NB4 (cell line): Measurements from ENCODE around the gene HRG.

Experiments used
- MYC ChIP-seq: IDR thresholded peaks from 2 replicates; pipeline ENCODE4 v1.6.1; 2011; ENCODE audit warnings: low read depth, low read length
- POLR2A ChIP-seq: IDR thresholded peaks from 2 replicates; pipeline ENCODE4 v1.6.1; 2011; ENCODE audit warnings: mild to moderate bottlenecking; ENCODE audit not compliant: insufficient read length; ENCODE audit errors: extremely low read depth
- TF ChIP-seq, protein P1 (sequence below): IDR thresholded peaks from one replicate; pipeline ENCODE4 v1.5.1; 2012; ENCODE audit warnings: low read depth, low read length
- TF ChIP-seq, protein P2 (sequence below): IDR thresholded peaks from 2 replicates; pipeline ENCODE4 v1.6.1; 2011; ENCODE audit warnings: low read depth, low read length

DNA sequence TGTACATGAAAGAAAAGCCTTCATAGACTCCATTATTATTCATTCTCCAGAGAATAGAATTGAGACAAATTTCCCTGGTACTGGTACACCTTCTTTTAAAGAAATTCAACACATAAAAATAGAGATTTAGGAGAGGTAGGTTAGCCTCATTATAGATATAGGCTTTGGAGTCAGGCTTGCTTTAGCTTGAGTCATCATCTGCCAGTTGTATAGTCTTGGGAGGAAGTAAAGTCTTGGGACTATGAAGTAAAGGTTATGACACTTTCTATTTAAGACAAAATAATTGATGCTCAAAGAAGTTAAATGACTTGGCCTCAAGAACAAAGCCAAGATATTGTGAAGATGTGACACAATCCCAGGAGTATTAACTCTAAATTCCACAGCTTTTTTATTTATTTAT lies 4.3 kb downstream of the HRG start:
- no peak for TF ChIP-seq MYC
- TF ChIP-seq, protein P1, sequence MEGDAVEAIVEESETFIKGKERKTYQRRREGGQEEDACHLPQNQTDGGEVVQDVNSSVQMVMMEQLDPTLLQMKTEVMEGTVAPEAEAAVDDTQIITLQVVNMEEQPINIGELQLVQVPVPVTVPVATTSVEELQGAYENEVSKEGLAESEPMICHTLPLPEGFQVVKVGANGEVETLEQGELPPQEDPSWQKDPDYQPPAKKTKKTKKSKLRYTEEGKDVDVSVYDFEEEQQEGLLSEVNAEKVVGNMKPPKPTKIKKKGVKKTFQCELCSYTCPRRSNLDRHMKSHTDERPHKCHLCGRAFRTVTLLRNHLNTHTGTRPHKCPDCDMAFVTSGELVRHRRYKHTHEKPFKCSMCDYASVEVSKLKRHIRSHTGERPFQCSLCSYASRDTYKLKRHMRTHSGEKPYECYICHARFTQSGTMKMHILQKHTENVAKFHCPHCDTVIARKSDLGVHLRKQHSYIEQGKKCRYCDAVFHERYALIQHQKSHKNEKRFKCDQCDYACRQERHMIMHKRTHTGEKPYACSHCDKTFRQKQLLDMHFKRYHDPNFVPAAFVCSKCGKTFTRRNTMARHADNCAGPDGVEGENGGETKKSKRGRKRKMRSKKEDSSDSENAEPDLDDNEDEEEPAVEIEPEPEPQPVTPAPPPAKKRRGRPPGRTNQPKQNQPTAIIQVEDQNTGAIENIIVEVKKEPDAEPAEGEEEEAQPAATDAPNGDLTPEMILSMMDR = no peak
- TF ChIP-seq POLR2A = no peak
- TF ChIP-seq, protein P2, sequence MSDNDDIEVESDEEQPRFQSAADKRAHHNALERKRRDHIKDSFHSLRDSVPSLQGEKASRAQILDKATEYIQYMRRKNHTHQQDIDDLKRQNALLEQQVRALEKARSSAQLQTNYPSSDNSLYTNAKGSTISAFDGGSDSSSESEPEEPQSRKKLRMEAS = no peak
